Neuron (in vitro differentiated cells): ENCODE measurements around the gene TERT.
"Not testable (repeated sequence)": the region's sequence is repeated elsewhere in the genome, so short reads cannot be mapped to it uniquely, and the experiment has no call there.

Experiments
- H2AFZ ChIP-seq: one replicate; pipeline ENCODE4 v1.6.1; 2013; ENCODE audit warnings: low read depth, mild to moderate bottlenecking, inconsistent platforms, low read length, moderate library complexity
- H3K27me3 ChIP-seq: one replicate; pipeline ENCODE4 v1.6.1; 2013; ENCODE audit warnings: low read length; ENCODE audit not compliant: insufficient read depth
- H3K36me3 ChIP-seq: one replicate; pipeline ENCODE4 v1.6.1; 2013; ENCODE audit warnings: low read length; ENCODE audit not compliant: insufficient read depth
- H3K4me1 ChIP-seq: one replicate; pipeline ENCODE4 v1.6.1; 2013; ENCODE audit warnings: low read length; ENCODE audit not compliant: insufficient read depth
- H3K4me3 ChIP-seq: 2 replicates; pipeline ENCODE4 v1.5.1; 2013; ENCODE audit warnings: mild to moderate bottlenecking, low read length, moderate library complexity
- H3K9me3 ChIP-seq: one replicate; pipeline ENCODE4 v1.6.1; 2013; ENCODE audit warnings: low read length

Gene TERT

GRCh38 chr5:1291611-1292080 lies 3.2 kb downstream of the TERT start:
- Histone ChIP-seq H3K4me1 (no peaks in the 10 kb centered on the region), H3K36me3 (no peaks in the 10 kb centered on the region), H3K27me3 (peaks cover 36% of the 10 kb centered on the region), H3K9me3 (no peaks in the 10 kb centered on the region), H2AFZ (no peak overlapping the region), H3K4me3 (no peak overlapping the region)

- peaks cover 30% of the 10 kb centered on the region for H3K27me3 ChIP-seq
- H3K9me3 ChIP-seq, H3K36me3 ChIP-seq, H3K4me3 ChIP-seq, H2AFZ ChIP-seq, H3K4me1 ChIP-seq: not testable (repeated sequence)
These were observed 3.9 kb downstream of the TERT start for GRCh38 chr5:1290956-1291355.

- not testable (repeated sequence) for H3K4me1 ChIP-seq, H3K9me3 ChIP-seq, H3K36me3 ChIP-seq, H3K4me3 ChIP-seq, H2AFZ ChIP-seq
- H3K27me3 ChIP-seq, result peaks cover 18% of the 10 kb centered on the region
These were observed 5.3 kb downstream of the TERT start for GRCh38 chr5:1289559-1289958.

GRCh38 chr5:1288439-1289335 lies 6.2 kb downstream of the TERT start:
- H3K27me3 ChIP-seq, result peaks cover 13% of the 10 kb centered on the region
- no peak overlapping the region for H3K4me3 ChIP-seq
- H3K36me3 ChIP-seq, result no peaks in the 10 kb centered on the region
- no peaks in the 10 kb centered on the region for H3K9me3 ChIP-seq
- H3K4me1 ChIP-seq, result no peaks in the 10 kb centered on the region
- no peak overlapping the region for H2AFZ ChIP-seq

- Histone ChIP-seq H2AFZ (no peak overlapping the region), H3K36me3 (no peaks in the 10 kb centered on the region), H3K4me1 (no peaks in the 10 kb centered on the region), H3K9me3 (no peaks in the 10 kb centered on the region), H3K4me3 (no peak overlapping the region), H3K27me3 (peaks cover 3% of the 10 kb centered on the region)
These were observed 9.0 kb downstream of the TERT start for GRCh38 chr5:1285883-1286291.

- H3K36me3 ChIP-seq, result no peaks in the 10 kb centered on the region
- no peaks in the 10 kb centered on the region for H3K4me1 ChIP-seq
- peaks cover 3% of the 10 kb centered on the region for H3K27me3 ChIP-seq
- no peak overlapping the region for H3K4me3 ChIP-seq
- H2AFZ ChIP-seq, result no peak overlapping the region
- no peaks in the 10 kb centered on the region for H3K9me3 ChIP-seq
These were observed 9.7 kb downstream of the TERT start for GRCh38 chr5:1285141-1285540.

GRCh38 chr5:1284336-1284970 lies 10.4 kb downstream of the TERT start:
- H3K4me3 ChIP-seq, H2AFZ ChIP-seq, H3K4me1 ChIP-seq, H3K9me3 ChIP-seq, H3K27me3 ChIP-seq, H3K36me3 ChIP-seq: not testable (repeated sequence)

GRCh38 chr5:1283729-1284041 lies 11.2 kb downstream of the TERT start:
- H3K27me3 ChIP-seq, H3K4me1 ChIP-seq, H3K4me3 ChIP-seq, H3K9me3 ChIP-seq, H3K36me3 ChIP-seq, H2AFZ ChIP-seq: not testable (repeated sequence)

- not testable (repeated sequence) for H3K4me1 ChIP-seq, H2AFZ ChIP-seq, H3K4me3 ChIP-seq, H3K27me3 ChIP-seq, H3K9me3 ChIP-seq, H3K36me3 ChIP-seq
These were observed 11.7 kb downstream of the TERT start for GRCh38 chr5:1282993-1283728.

GRCh38 chr5:1282131-1282992 lies 12.5 kb downstream of the TERT start:
- H3K4me1 ChIP-seq, result no peaks in the 10 kb centered on the region
- H3K27me3 ChIP-seq, result no peaks in the 10 kb centered on the region
- H2AFZ ChIP-seq, result no peak overlapping the region
- no peaks in the 10 kb centered on the region for H3K36me3 ChIP-seq
- H3K4me3 ChIP-seq, result no peak overlapping the region
- H3K9me3 ChIP-seq, result peaks cover 4% of the 10 kb centered on the region

GRCh38 chr5:1281038-1281882 lies 13.6 kb downstream of the TERT start:
- H3K4me1 ChIP-seq, result no peaks in the 10 kb centered on the region
- no peak overlapping the region for H3K4me3 ChIP-seq
- no peaks in the 10 kb centered on the region for H3K36me3 ChIP-seq
- no peaks in the 10 kb centered on the region for H3K27me3 ChIP-seq
- H3K9me3 ChIP-seq, result peaks cover 4% of the 10 kb centered on the region
- no peak overlapping the region for H2AFZ ChIP-seq
